SU-DHL-6 (cell line): Measurements from ENCODE around the gene TMEM184A.

Experiments
- H2AFZ ChIP-seq: fragments of 200-600 bp; sonication (generic); 2 replicates; pipeline ENCODE4 v1.6.1; 2014; ENCODE audit warnings: low read depth, mild to moderate bottlenecking, moderate library complexity, mixed read lengths, antibody characterized with exemption, low read length; ENCODE audit not compliant: severe bottlenecking
- H3F3A ChIP-seq: fragments of 200-600 bp; shearing (Covaris generic); 2 replicates; pipeline ENCODE4 v1.6.0; 2016; ENCODE audit warnings: antibody characterized with exemption, mild to moderate bottlenecking; ENCODE audit not compliant: insufficient read depth
- H3K27ac ChIP-seq: fragments of 200-600 bp; sonication (generic); 2 replicates; pipeline ENCODE4 v1.5.1; 2016; ENCODE audit warnings: low read depth, mild to moderate bottlenecking, low read length, moderate library complexity, mixed read lengths
- H3K27me3 ChIP-seq: fragments of 200-600 bp; sonication (generic), shearing (Covaris generic); 2 replicates; pipeline ENCODE4 v1.6.0; 2014; ENCODE audit warnings: mild to moderate bottlenecking, low read length
- H3K36me3 ChIP-seq: fragments of 200-600 bp; sonication (generic); 2 replicates; pipeline ENCODE4 v1.6.1; 2014; ENCODE audit warnings: mild to moderate bottlenecking, low read length, mixed read lengths
- H3K4me2 ChIP-seq: fragments of 300-600, 200-600 bp; shearing (Covaris generic), sonication (generic); 2 replicates; pipeline ENCODE4 v1.6.0; 2014; ENCODE audit warnings: low read length, low read depth, mild to moderate bottlenecking; ENCODE audit not compliant: poor library complexity, severe bottlenecking
- H3K4me3 ChIP-seq: fragments of 200-600 bp; sonication (generic); 2 replicates; pipeline ENCODE4 v1.5.1; 2014; ENCODE audit warnings: antibody characterized with exemption, low read length, mild to moderate bottlenecking, mixed read lengths; ENCODE audit not compliant: insufficient read depth, poor library complexity, severe bottlenecking
- H3K79me2 ChIP-seq: fragments of 200-600 bp; sonication (generic); 2 replicates; pipeline ENCODE4 v1.6.1; 2014; ENCODE audit warnings: mild to moderate bottlenecking, low read length, moderate library complexity; ENCODE audit not compliant: insufficient read depth
- H3K9ac ChIP-seq: fragments of 200-600 bp; sonication (generic); 2 replicates; pipeline ENCODE4 v1.7.0; 2014; ENCODE audit warnings: mild to moderate bottlenecking, low read length
- H3K9me2 ChIP-seq: fragments of 200-600 bp; sonication (generic); replicated peaks from 2 replicates; pipeline ENCODE4 v1.6.1; 2014; ENCODE audit warnings: low read length; ENCODE audit not compliant: insufficient read depth
- H3K9me3 ChIP-seq: fragments of 200-600 bp; sonication (generic); 2 replicates; pipeline ENCODE4 v1.6.1; 2014; ENCODE audit warnings: low read length, mixed read lengths; ENCODE audit not compliant: insufficient read depth
- H4K20me1 ChIP-seq: fragments of 200-600 bp; sonication (generic); 2 replicates; pipeline ENCODE4 v1.6.1; 2014; ENCODE audit warnings: low read depth, mild to moderate bottlenecking, antibody characterized with exemption, low read length, moderate library complexity, mixed read lengths
- EZH2phosphoT487 ChIP-seq: fragments of 200-600 bp; sonication (generic), shearing (Covaris generic); conservative IDR thresholded peaks from 2 replicates; pipeline ENCODE4 v1.6.1; 2018; ENCODE audit warnings: mild to moderate bottlenecking, antibody characterized with exemption, low read length, moderate library complexity, mixed read lengths
- TF ChIP-seq, protein P1 (sequence below): fragments of 200-600 bp; sonication (generic); IDR thresholded peaks from one replicate; pipeline ENCODE4 v1.5.1; 2017; ENCODE audit warnings: antibody characterized with exemption, mild to moderate bottlenecking, low read length, moderate library complexity; ENCODE audit not compliant: insufficient read depth, poor library complexity, severe bottlenecking

The TMEM184A gene

DNA sequence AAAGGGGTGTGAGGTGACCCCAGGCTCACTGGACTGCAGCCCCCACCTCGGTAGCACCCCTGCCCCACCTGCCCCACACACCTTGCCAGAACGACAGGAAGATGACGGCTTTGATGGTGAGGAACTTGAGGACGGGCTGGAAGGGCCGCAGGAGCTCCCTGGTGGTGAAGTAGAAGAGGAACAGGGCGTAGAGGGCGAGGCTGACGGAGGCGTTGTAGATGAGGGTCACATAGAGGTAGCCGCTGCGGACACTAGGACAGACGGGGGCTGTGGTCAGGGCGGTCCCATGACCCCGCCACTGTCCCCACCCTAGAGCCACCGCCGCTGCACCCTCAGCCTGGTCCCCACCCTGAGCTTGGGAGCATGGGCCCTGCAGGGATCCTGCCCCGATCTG lies 7.6 kb downstream of the TMEM184A start:
- Histone ChIP-seq H3K4me3 (no peak overlapping the region), H2AFZ (no peak overlapping the region), H3K79me2 (no peaks in the 10 kb centered on the region), H3K9me2 (no peaks in the 10 kb centered on the region), H3K27me3 (no peaks in the 10 kb centered on the region), H3K27ac (no peak overlapping the region), H3K36me3 (no peaks in the 10 kb centered on the region), H3K4me2 (no peak overlapping the region), H3K9me3 (no peaks in the 10 kb centered on the region), H3K9ac (no peak overlapping the region), H4K20me1 (no peaks in the 10 kb centered on the region), H3F3A (no peaks in the 10 kb centered on the region)
- TF ChIP-seq EZH2phosphoT487 = no peak
- TF ChIP-seq, protein P1, sequence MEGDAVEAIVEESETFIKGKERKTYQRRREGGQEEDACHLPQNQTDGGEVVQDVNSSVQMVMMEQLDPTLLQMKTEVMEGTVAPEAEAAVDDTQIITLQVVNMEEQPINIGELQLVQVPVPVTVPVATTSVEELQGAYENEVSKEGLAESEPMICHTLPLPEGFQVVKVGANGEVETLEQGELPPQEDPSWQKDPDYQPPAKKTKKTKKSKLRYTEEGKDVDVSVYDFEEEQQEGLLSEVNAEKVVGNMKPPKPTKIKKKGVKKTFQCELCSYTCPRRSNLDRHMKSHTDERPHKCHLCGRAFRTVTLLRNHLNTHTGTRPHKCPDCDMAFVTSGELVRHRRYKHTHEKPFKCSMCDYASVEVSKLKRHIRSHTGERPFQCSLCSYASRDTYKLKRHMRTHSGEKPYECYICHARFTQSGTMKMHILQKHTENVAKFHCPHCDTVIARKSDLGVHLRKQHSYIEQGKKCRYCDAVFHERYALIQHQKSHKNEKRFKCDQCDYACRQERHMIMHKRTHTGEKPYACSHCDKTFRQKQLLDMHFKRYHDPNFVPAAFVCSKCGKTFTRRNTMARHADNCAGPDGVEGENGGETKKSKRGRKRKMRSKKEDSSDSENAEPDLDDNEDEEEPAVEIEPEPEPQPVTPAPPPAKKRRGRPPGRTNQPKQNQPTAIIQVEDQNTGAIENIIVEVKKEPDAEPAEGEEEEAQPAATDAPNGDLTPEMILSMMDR = no peak

GRCh38 chr7:1547777-1548437 lies 8.1 kb downstream of the TMEM184A start:
- H3K36me3 ChIP-seq = no peaks in the 10 kb centered on the region
- H3K4me3 ChIP-seq = no peak overlapping the region
- no peaks in the 10 kb centered on the region for H3K27me3 ChIP-seq
- TF ChIP-seq, protein P1 = no peak
- no peak for TF ChIP-seq EZH2phosphoT487
- no peaks in the 10 kb centered on the region for H3K9me3 ChIP-seq
- no peak overlapping the region for H3K4me2 ChIP-seq
- H3F3A ChIP-seq = no peaks in the 10 kb centered on the region
- no peaks in the 10 kb centered on the region for H3K9me2 ChIP-seq
- H3K79me2 ChIP-seq = no peaks in the 10 kb centered on the region
- H2AFZ ChIP-seq = no peak overlapping the region
- no peak overlapping the region for H3K9ac ChIP-seq
- H4K20me1 ChIP-seq = 0 out of 2 replicates have a peak, but pooled peaks cover under 1% of the 10 kb centered on the region
- no peak overlapping the region for H3K27ac ChIP-seq

DNA sequence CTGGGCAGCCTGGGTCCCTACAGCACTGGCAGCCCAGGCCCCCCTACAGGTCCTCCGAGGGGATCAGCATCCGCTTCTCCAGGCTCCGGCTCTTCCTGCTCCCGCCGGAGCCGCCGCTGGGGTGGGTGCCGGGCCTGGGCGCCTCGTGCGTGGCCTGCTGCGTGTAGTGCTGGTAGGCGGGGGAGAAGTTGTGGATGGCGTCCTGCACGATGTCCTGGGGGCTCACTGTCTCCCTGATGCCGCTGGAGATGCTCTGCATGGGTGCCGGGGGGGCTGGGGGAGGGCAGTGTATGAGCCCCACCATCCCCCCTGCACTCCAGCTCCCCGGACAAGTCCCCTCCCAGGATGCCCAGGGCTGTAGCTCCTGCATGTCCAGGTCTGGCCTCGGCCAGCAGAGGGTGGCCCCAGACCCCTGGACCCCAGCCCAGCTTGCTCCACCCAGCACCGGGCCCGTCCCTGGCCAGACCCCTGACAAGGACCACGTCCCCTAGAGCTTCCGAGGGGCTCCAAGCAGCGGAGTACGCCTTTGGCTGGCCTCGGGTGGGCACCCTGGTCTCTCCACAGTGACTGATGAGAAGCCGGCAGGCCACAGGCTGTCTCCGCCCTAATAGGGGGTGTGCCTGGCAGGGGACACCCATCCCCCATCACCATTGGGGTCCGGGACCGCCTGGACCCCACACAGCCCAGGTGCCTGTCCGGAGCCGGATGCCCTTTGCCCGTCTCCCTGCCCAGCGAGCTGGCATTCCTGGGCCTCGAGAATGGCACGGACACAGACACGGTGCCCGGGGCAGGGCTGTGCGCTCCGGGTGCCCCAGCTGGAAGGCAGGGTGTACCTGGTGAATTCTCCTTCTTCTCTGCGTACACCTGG lies 8.9 kb downstream of the TMEM184A start:
- Histone ChIP-seq H2AFZ (no peak overlapping the region), H3K9ac (no peak overlapping the region), H3K4me2 (no peak overlapping the region), H4K20me1 (0 out of 2 replicates have a peak, but pooled peaks cover 4% of the 10 kb centered on the region), H3F3A (no peaks in the 10 kb centered on the region), H3K9me2 (no peaks in the 10 kb centered on the region), H3K9me3 (no peaks in the 10 kb centered on the region), H3K27me3 (no peaks in the 10 kb centered on the region), H3K27ac (no peak overlapping the region), H3K4me3 (no peak overlapping the region), H3K36me3 (no peaks in the 10 kb centered on the region), H3K79me2 (no peaks in the 10 kb centered on the region)
- TF ChIP-seq, protein P1 = no peak
- TF ChIP-seq EZH2phosphoT487 = no peak
